Panc1 (cell line): Measurements from ENCODE around the gene CBY2. TPM values are rescaled to one million over a fixed set of nuclear protein-coding genes. Genes with fewer than 3 reads are reported as not detected.

Experiments used
- ATAC-seq: fragments of 200-7000 bp; cut with Tn5 transposase; 2 replicates; pipeline ENCODE4 v1.9.1; 2020; ENCODE audit warnings: mild to moderate bottlenecking, moderate library complexity
- Bru-seq: library from RNA; stranded (reverse); fragments of 400-500 nt; gene quantifications from one replicate; lab custom pipeline; 2021; lab: Mats Ljungman, UMichigan
- BruChase-seq, 2 experiments: library from RNA; stranded (reverse); fragments of 400-500 nt; gene quantifications; one replicate each; lab custom pipeline; 2021; lab: Mats Ljungman, UMichigan
- BruUV-seq: library from RNA; stranded (reverse); fragments of 400-500 nt; replicated peaks from 2 replicates; lab custom pipeline; 2021; lab: Mats Ljungman, UMichigan
- CTCF ChIA-PET: fragments of 300-600 bp; sonication (Branson Sonifier 250); formaldehyde crosslinking; loops from one replicate; lab custom pipeline; 2022; ENCODE audit warnings: antibody characterized with exemption; lab: Charles Lee
- POLR2A ChIA-PET: fragments of 300-600 bp; sonication (Branson Sonifier 250); formaldehyde crosslinking; loops from one replicate; lab custom pipeline; 2022; ENCODE audit warnings: antibody characterized with exemption; lab: Charles Lee
- DNase-seq: peaks from one replicate; pipeline ENCODE4 v3.0.0-alpha.2; 2010; ENCODE audit warnings: low read depth, low spot score
- H3K27ac ChIP-seq: 2 replicates; pipeline ENCODE4 v1.5.1; 2011; ENCODE audit warnings: mild to moderate bottlenecking, low read length, inconsistent platforms
- H3K27me3 ChIP-seq: fragments of 200-500 bp; sonication (Bioruptor generic); 2 replicates; pipeline ENCODE4 v1.6.0; 2014; ENCODE audit warnings: low read length, inconsistent platforms; ENCODE audit not compliant: control insufficient read depth, insufficient read depth
- H3K36me3 ChIP-seq: fragments of 200-500 bp; sonication (Bioruptor generic); 2 replicates; pipeline ENCODE4 v1.5.1; 2014; ENCODE audit warnings: inconsistent platforms, mild to moderate bottlenecking, low read length, moderate library complexity; ENCODE audit not compliant: control insufficient read depth, insufficient read depth
- H3K4me1 ChIP-seq: 2 replicates; pipeline ENCODE4 v1.5.1; 2011; ENCODE audit warnings: inconsistent platforms, mild to moderate bottlenecking, low read length, moderate library complexity; ENCODE audit not compliant: control insufficient read depth, insufficient read depth
- H3K4me3 ChIP-seq, 2 experiments: 2 replicates each; pipeline ENCODE4 v1.5.1; 2011 to 2012; ENCODE audit warnings: low read depth in 2 of 2, low read length in 2 of 2, mild to moderate bottlenecking in 2 of 2, inconsistent platforms in 1 of 2, moderate library complexity in 1 of 2
- H3K9me3 ChIP-seq: fragments of 200-500 bp; sonication (Bioruptor generic); 2 replicates; pipeline ENCODE4 v1.5.1; 2014; ENCODE audit warnings: low read depth, mild to moderate bottlenecking, inconsistent platforms, low read length, moderate library complexity; ENCODE audit not compliant: control insufficient read depth, insufficient read depth
- POLR2AphosphoS5 ChIP-seq: IDR thresholded peaks from 2 replicates; pipeline ENCODE4 v1.6.1; 2012; ENCODE audit warnings: mild to moderate bottlenecking, low read depth, low read length, moderate library complexity
- SIN3A ChIP-seq: IDR thresholded peaks from 2 replicates; pipeline ENCODE4 v1.6.1; 2012; ENCODE audit warnings: low read depth, mild to moderate bottlenecking, low read length, moderate library complexity, borderline replicate concordance; ENCODE audit not compliant: insufficient read depth
- TCF7L2 ChIP-seq: IDR thresholded peaks from 2 replicates; pipeline ENCODE4 v1.6.1; 2011; ENCODE audit warnings: mild to moderate bottlenecking, low read depth, low read length, inconsistent platforms
- in situ Hi-C: cut with HindIII; loops from 2 replicates; pipeline ENCODE4 v1.10.0; 2016; ENCODE audit warnings: low sequenced_read_pairs, low pct_unique_long_range_greater_than_20kb
- intact Hi-C: fragments of 100-400 bp; cut with micrococcal nuclease; formaldehyde crosslinking; loops from one replicate; pipeline ENCODE4 v1.10.0; 2022; ENCODE audit not compliant: unreplicated experiment
- long read RNA-seq: library from polyadenylated mRNA; unstranded; transcript quantifications from one replicate; pipeline ENCODE4 v2.0.0, GENCODE V29; 2021; ENCODE audit not compliant: unreplicated experiment
- polyA plus RNA-seq: library from polyadenylated mRNA; unstranded; fragments of >200 nt; gene quantifications from one replicate; pipeline ENCODE4 v1.2.1, GENCODE V29; 2012; ENCODE audit warnings: missing spikeins; ENCODE audit not compliant: insufficient read length
- total RNA-seq: library from RNA; stranded (reverse); gene quantifications from one replicate; pipeline ENCODE4 v1.2.1, GENCODE V29; 2021; ENCODE audit not compliant: unreplicated experiment
- TF ChIP-seq, protein P1 (sequence below), 2 experiments: IDR thresholded peaks; 2 replicates each; pipeline ENCODE4 v1.6.1; 2011 to 2012; ENCODE audit warnings: low read depth in 2 of 2, control low read depth in 1 of 2, low read length in 1 of 2, mild to moderate bottlenecking in 1 of 2, moderate library complexity in 1 of 2; ENCODE audit not compliant: insufficient read depth in 1 of 2
- TF ChIP-seq, protein P2 (sequence below): fragments of 450-650 bp; IDR thresholded peaks from 2 replicates; pipeline ENCODE4 v1.5.1; 2017; ENCODE audit warnings: mild to moderate bottlenecking

The CBY2 gene, protein sequence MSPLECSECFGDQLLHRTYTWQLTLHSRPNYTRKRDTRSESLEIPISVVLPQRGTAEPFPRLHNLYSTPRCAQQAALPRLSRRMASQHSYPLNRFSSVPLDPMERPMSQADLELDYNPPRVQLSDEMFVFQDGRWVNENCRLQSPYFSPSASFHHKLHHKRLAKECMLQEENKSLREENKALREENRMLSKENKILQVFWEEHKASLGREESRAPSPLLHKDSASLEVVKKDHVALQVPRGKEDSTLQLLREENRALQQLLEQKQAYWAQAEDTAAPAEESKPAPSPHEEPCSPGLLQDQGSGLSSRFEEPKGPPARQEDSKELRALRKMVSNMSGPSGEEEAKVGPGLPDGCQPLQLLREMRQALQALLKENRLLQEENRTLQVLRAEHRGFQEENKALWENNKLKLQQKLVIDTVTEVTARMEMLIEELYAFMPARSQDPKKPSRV
- total RNA-seq, result not detected
- polyA plus RNA-seq, result not detected
- Bru-seq, nascent RNA, result not detected
- not detected for BruChase-seq, experiment 1, labeled RNA remaining after a 2-hour chase
- BruChase-seq, experiment 2, labeled RNA remaining after a 6-hour chase, result not detected
- long read RNA-seq, result 0 reads

DNA sequence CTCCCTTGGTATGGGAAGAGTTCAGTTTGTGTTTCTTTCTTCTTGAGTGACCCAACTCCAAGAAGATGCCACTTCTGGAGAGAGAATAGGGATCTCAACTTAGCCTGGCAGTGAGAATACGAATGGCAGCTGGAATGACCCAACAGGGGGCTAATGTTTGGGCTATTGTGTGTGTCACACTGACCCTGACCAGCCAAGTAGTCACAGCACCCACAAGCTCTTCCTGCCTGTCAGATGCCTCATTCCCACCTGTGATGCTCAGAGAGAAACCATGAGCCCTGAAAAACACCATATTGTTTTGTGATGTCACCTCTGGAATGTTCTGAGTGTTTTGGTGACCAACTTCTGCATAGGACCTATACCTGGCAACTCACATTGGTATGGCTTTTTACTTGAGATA, at the start of gene CBY2:
TSS of gene CBY2 (plus strand) at position 233 of the 400 bp plus-strand sequence. CDS start at position 304, 71 bp downstream.
- no peak for DNase-seq
- H3K27me3 ChIP-seq, result no peaks in the 10 kb centered on the region; the same call in 1 of the 2 replicates
- ChIA-PET CTCF (no interaction called here), POLR2A (no interaction called here)
- TF ChIP-seq TCF7L2, result no peak
- no peak for TF ChIP-seq SIN3A
- TF ChIP-seq POLR2AphosphoS5, result no peak
- no peaks in the 10 kb centered on the region; the same call in 1 of the 2 replicates for H3K36me3 ChIP-seq
- BruUV-seq, result no TSS peak
- intact Hi-C loops (no loop called here), in situ Hi-C loops (no loop called here)
- H3K27ac ChIP-seq, result no peak within 1 kb of the TSS
- no peaks in the 10 kb centered on the region for H3K9me3 ChIP-seq
- H3K4me3 ChIP-seq, result no peak within 1 kb of the TSS
- H3K4me1 ChIP-seq, result no peaks in the 10 kb centered on the region
- ATAC-seq, result no peak

DNA sequence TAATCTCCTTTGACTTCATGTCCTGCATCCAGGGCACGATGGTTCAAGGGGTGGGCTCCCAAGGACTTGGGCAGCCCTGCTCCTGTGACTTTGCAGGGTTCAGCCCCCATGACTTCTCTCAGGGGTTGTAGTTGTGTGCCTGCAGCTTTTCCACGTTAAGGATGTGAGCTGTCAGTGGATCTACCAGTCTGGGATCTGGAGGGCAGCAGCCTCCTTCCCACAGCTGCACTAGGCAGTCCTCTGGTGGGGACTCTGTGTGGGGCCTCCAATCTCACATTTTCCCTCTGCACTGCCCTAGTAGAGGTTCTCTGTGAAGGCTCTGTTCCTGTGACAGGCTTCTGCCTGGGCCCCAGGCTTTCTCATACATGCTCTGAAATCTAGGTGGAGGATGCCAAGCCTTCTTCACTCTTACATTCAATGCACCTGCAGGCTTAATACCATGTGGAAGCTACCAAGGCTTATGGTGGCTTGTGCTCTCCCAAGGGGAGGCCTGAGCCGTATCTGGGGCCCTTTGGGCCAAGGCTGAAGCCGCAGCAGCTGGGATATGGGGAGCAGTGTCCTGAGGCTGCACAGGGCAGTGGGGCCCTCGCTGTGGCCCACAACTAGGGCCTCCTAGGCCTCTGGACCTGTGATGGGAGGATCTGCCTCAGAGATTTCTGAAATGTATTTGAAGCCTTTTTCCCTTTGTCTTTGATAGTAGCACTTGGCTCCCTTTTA, 47.3 kb upstream of the CBY2 start:
- H3K4me1 ChIP-seq, result no peaks in the 10 kb centered on the region
- H3K27me3 ChIP-seq, result no peaks in the 10 kb centered on the region; the same call in 1 of the 2 replicates
- ATAC-seq (no peak), DNase-seq (no peak)
- in situ Hi-C loops (no loop called here), intact Hi-C loops (no loop called here)
- no peaks in the 10 kb centered on the region for H3K9me3 ChIP-seq
- no peak overlapping the region for H3K4me3 ChIP-seq
- ChIA-PET CTCF (no interaction called here), POLR2A (no interaction called here)
- no peaks in the 10 kb centered on the region for H3K36me3 ChIP-seq
- H3K27ac ChIP-seq, result no peak overlapping the region
- no TSS peak for BruUV-seq
- TF ChIP-seq TCF7L2, result no peak
- TF ChIP-seq, protein P1, sequence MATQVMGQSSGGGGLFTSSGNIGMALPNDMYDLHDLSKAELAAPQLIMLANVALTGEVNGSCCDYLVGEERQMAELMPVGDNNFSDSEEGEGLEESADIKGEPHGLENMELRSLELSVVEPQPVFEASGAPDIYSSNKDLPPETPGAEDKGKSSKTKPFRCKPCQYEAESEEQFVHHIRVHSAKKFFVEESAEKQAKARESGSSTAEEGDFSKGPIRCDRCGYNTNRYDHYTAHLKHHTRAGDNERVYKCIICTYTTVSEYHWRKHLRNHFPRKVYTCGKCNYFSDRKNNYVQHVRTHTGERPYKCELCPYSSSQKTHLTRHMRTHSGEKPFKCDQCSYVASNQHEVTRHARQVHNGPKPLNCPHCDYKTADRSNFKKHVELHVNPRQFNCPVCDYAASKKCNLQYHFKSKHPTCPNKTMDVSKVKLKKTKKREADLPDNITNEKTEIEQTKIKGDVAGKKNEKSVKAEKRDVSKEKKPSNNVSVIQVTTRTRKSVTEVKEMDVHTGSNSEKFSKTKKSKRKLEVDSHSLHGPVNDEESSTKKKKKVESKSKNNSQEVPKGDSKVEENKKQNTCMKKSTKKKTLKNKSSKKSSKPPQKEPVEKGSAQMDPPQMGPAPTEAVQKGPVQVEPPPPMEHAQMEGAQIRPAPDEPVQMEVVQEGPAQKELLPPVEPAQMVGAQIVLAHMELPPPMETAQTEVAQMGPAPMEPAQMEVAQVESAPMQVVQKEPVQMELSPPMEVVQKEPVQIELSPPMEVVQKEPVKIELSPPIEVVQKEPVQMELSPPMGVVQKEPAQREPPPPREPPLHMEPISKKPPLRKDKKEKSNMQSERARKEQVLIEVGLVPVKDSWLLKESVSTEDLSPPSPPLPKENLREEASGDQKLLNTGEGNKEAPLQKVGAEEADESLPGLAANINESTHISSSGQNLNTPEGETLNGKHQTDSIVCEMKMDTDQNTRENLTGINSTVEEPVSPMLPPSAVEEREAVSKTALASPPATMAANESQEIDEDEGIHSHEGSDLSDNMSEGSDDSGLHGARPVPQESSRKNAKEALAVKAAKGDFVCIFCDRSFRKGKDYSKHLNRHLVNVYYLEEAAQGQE (IDR thresholded peaks at IDR 0.05; ENCODE audit: insufficient read depth in 1 of 2, low read depth in 2 of 2, low read length in 1 of 2), result no peak
- no peak for TF ChIP-seq SIN3A
- no peak for TF ChIP-seq POLR2AphosphoS5
- TF ChIP-seq, protein P2, sequence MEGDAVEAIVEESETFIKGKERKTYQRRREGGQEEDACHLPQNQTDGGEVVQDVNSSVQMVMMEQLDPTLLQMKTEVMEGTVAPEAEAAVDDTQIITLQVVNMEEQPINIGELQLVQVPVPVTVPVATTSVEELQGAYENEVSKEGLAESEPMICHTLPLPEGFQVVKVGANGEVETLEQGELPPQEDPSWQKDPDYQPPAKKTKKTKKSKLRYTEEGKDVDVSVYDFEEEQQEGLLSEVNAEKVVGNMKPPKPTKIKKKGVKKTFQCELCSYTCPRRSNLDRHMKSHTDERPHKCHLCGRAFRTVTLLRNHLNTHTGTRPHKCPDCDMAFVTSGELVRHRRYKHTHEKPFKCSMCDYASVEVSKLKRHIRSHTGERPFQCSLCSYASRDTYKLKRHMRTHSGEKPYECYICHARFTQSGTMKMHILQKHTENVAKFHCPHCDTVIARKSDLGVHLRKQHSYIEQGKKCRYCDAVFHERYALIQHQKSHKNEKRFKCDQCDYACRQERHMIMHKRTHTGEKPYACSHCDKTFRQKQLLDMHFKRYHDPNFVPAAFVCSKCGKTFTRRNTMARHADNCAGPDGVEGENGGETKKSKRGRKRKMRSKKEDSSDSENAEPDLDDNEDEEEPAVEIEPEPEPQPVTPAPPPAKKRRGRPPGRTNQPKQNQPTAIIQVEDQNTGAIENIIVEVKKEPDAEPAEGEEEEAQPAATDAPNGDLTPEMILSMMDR, result no peak
